Left lung (tissue), 10 donors: ENCODE results near the gene VSTM2B. TPM values are rescaled to one million over a fixed set of nuclear protein-coding genes. Genes with fewer than 3 reads are reported as not detected.

Source experiments
- ATAC-seq: fragments of 200-7000 bp; cut with Tn5 transposase; one replicate; pipeline ENCODE4 v1.9.1; 2020; ENCODE audit warnings: moderate library complexity
- DNase-seq, 4 donors: peaks; one replicate each; pipeline ENCODE4 v3.0.0-alpha.2; 2013 to 2020
- H3K27ac ChIP-seq, 2 donors: fragments of 200-600 bp; sonication (generic) in 1 of 2; one replicate each; pipeline versions ENCODE4 v1.5.0 to v1.8.0; 2020 to 2021
- H3K27me3 ChIP-seq, 2 donors: fragments of 200-600 bp; sonication (generic) in 1 of 2; one replicate each; pipeline versions ENCODE4 v1.5.0 to v1.8.0; 2020 to 2021
- H3K36me3 ChIP-seq, 2 donors: fragments of 200-600 bp; sonication (generic) in 1 of 2; one replicate each; pipeline versions ENCODE4 v1.5.0 to v1.8.0; 2020 to 2021
- H3K4me1 ChIP-seq, 2 donors: fragments of 200-600 bp; one replicate each; pipeline ENCODE4 v1.8.0; 2021
- H3K4me3 ChIP-seq, 2 donors: fragments of 200-600 bp; sonication (generic) in 1 of 2; one replicate each; pipeline versions ENCODE4 v1.5.0 to v1.8.0; 2020 to 2021; ENCODE audit warnings: mild to moderate bottlenecking in 1 of 2
- H3K9me3 ChIP-seq, 2 donors: fragments of 200-600 bp; sonication (generic) in 1 of 2; one replicate each; pipeline versions ENCODE4 v1.5.0 to v1.8.0; 2020 to 2021
- CTCF ChIP-seq, 2 donors: fragments of 200-600 bp; sonication (generic) in 1 of 2; IDR thresholded peaks; one replicate each; pipeline versions ENCODE4 v1.5.0 to v1.8.0; 2021; ENCODE audit warnings: antibody characterized with exemption in 2 of 2
- intact Hi-C, 2 donors: fragments of 100-400 bp; cut with DNase I; formaldehyde crosslinking; loops; one replicate each; pipeline versions ENCODE4 v1.11.2 to v1.14.2; 2022
- polyA plus RNA-seq, 6 donors: library from polyadenylated mRNA; unstranded; fragments of 120-200 nt; gene quantifications; one replicate each; pipeline ENCODE4 v1.2.1, GENCODE V29; 2013; ENCODE audit not compliant: insufficient read length in 6 of 6
- total RNA-seq, 2 donors: library from RNA; stranded (reverse); fragmentation: NEBNext Ultra II Directional; extraction: Animal tissue kit (Norgen Biotek cat#: 25700); gene quantifications; one replicate each; pipeline ENCODE4 v1.2.1, GENCODE V29; 2021
- donor health status: DM: no; HTN: yes; CAD: no.
- donor health status: DM: no; HTN: no; CAD: no.

VSTM2B gene
- total and polyA plus RNA-seq, 8 donors: not detected

- Histone ChIP-seq H3K9me3 (no peaks in the 10 kb centered on the region), H3K4me1 (peaks cover 2 to 17% of the 10 kb centered on the region in 2 donors), H3K4me3 (no peak overlapping the region), H3K27me3 (peaks cover 42 to 92% of the 10 kb centered on the region in 2 donors), H3K36me3 (no peaks in the 10 kb centered on the region), H3K27ac (no peak overlapping the region)
- intact Hi-C loops: no loop called here
- no peak for TF ChIP-seq CTCF (IDR thresholded peaks at IDR 0.05)
- DNase-seq (peak in 1 of 4 donors; percentile 16), ATAC-seq (no peak)
Observed at GRCh38 chr19:29531458-29532025, 5.7 kb downstream of the VSTM2B start.

- H3K36me3 ChIP-seq: no peaks in the 10 kb centered on the region
- peaks cover 36 to 86% of the 10 kb centered on the region in 2 donors for H3K27me3 ChIP-seq
- no peak for TF ChIP-seq CTCF (IDR thresholded peaks at IDR 0.05)
- peak in 1 of 4 donors; percentile 2 for DNase-seq
- H3K4me1 ChIP-seq: peaks cover 0 to 12% of the 10 kb centered on the region in 2 donors
- intact Hi-C loops: no loop called here
- H3K27ac ChIP-seq: no peak overlapping the region
- no peak for ATAC-seq
- no peaks in the 10 kb centered on the region for H3K9me3 ChIP-seq
- no peak overlapping the region for H3K4me3 ChIP-seq
Observed at GRCh38 chr19:29532097-29532496, 6.3 kb downstream of the VSTM2B start.

- H3K9me3 ChIP-seq: no peaks in the 10 kb centered on the region
- H3K36me3 ChIP-seq: no peaks in the 10 kb centered on the region
- ATAC-seq: no peak
- no peak overlapping the region for H3K27ac ChIP-seq
- H3K4me1 ChIP-seq: peaks cover 0 to 10% of the 10 kb centered on the region in 2 donors
- no peak for TF ChIP-seq CTCF (IDR thresholded peaks at IDR 0.05)
- intact Hi-C loops: no loop called here
- peak in 1 of 4 donors; percentile 17 for DNase-seq
- H3K4me3 ChIP-seq: no peak overlapping the region
- H3K27me3 ChIP-seq: peaks cover 27 to 83% of the 10 kb centered on the region in 2 donors
Observed at GRCh38 chr19:29532956-29533355, 7.2 kb downstream of the VSTM2B start.

- Histone ChIP-seq H3K27me3 (peaks cover 18 to 78% of the 10 kb centered on the region in 2 donors), H3K27ac (no peak overlapping the region), H3K4me1 (peaks cover 0 to 1% of the 10 kb centered on the region in 2 donors), H3K4me3 (no peak overlapping the region), H3K9me3 (no peaks in the 10 kb centered on the region), H3K36me3 (no peaks in the 10 kb centered on the region)
- no peak for TF ChIP-seq CTCF (IDR thresholded peaks at IDR 0.05)
- ATAC-seq (no peak), DNase-seq (peak in 1 of 4 donors; percentile 20)
- intact Hi-C loops: no loop called here
Observed at GRCh38 chr19:29533578-29534544, 8.1 kb downstream of the VSTM2B start.

GRCh38 chr19:29535214-29535831 lies 9.5 kb downstream of the VSTM2B start:
- Histone ChIP-seq H3K4me3 (no peak overlapping the region), H3K36me3 (no peaks in the 10 kb centered on the region), H3K4me1 (no peaks in the 10 kb centered on the region), H3K9me3 (no peaks in the 10 kb centered on the region), H3K27ac (no peak overlapping the region), H3K27me3 (peaks cover 4 to 78% of the 10 kb centered on the region in 2 donors)
- intact Hi-C loops: no loop called here
- DNase-seq (peak in 1 of 4 donors; percentile 22), ATAC-seq (no peak)
- no peak for TF ChIP-seq CTCF (IDR thresholded peaks at IDR 0.05)
